ENCODE data around the gene CRYBG1. TPM values are rescaled to one million over a fixed set of nuclear protein-coding genes. Genes with fewer than 3 reads are reported as not detected.
"Not testable (repeated sequence)": the region's sequence is repeated elsewhere in the genome, so short reads cannot be mapped to it uniquely, and the experiment has no call there.

Gene CRYBG1
- total RNA-seq, 2 donors from 2014 or later: 10.1 to 11.5 TPM

DNA sequence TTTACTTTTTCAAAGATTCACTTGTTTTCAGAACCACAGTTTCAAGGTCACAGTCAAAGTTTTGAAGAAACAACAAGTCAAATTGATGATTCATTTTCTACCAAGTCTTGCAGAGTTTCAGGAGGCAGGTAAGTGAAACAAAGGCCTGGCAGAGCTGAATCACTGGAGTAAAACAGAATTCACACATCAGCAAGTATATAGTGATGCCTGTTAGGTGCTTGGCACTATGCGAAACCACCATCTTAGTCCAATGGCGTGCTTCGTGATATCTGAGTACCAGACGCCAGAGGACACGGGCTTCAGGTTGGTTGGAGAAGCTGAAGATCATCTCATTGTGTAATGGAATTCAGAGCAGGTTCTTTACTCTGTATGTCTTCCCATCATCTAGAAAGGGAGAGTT lies 192.9 kb downstream of the CRYBG1 start:
- ATAC-seq: no peak
- Histone ChIP-seq H3K27ac (no peak overlapping the region), H3K4me3 (no peak overlapping the region), H3K9me3 (no peaks in the 10 kb centered on the region), H3K27me3 (no peaks in the 10 kb centered on the region), H3K36me3 (replicated peaks in 1 of 2; ENCODE audit: insufficient read depth in 1 of 2, low read depth in 2 of 2) (no peaks in the 10 kb centered on the region), H3K4me1 (no peaks in the 10 kb centered on the region)
- DNase-seq: no peak
- intact Hi-C loops (cut with DNase I): no loop called here
- 89 to 93% methylated on average over 5 of the region's 5 CpGs for WGBS, 2 donors
- TF ChIP-seq, protein P1, sequence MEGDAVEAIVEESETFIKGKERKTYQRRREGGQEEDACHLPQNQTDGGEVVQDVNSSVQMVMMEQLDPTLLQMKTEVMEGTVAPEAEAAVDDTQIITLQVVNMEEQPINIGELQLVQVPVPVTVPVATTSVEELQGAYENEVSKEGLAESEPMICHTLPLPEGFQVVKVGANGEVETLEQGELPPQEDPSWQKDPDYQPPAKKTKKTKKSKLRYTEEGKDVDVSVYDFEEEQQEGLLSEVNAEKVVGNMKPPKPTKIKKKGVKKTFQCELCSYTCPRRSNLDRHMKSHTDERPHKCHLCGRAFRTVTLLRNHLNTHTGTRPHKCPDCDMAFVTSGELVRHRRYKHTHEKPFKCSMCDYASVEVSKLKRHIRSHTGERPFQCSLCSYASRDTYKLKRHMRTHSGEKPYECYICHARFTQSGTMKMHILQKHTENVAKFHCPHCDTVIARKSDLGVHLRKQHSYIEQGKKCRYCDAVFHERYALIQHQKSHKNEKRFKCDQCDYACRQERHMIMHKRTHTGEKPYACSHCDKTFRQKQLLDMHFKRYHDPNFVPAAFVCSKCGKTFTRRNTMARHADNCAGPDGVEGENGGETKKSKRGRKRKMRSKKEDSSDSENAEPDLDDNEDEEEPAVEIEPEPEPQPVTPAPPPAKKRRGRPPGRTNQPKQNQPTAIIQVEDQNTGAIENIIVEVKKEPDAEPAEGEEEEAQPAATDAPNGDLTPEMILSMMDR (IDR thresholded peaks at IDR 0.05): no peak
- TF ChIP-seq POLR2A (IDR thresholded peaks at IDR 0.05): no peak

DNA sequence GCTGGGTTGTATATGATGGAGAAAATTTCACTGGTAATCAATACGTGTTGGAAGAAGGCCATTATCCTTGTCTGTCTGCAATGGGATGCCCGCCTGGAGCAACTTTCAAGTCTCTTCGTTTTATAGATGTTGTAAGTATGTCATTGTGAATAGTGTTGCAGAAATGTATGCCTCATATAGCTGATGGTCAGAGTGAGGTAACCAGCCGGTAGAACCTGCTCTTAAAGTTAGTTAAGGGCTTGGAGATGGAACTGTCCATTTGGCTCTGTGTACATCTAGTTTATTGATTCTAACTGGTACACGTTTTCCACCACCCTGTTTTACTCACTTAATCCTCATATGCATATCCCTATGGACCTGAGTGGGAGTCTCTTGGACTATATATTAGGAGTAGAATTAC lies 195.2 kb downstream of the CRYBG1 start:
- 59 to 63% methylated on average over 5 of the region's 5 CpGs for WGBS, 2 donors
- intact Hi-C loops (cut with DNase I): loop anchor here (5.0 kb wide), 1 partner anchor 108 kb away; no protein-coding TSS in a partner anchor
- Histone ChIP-seq H3K27me3 (no peaks in the 10 kb centered on the region), H3K27ac (no peak overlapping the region), H3K4me3 (no peak overlapping the region), H3K36me3 (replicated peaks in 1 of 2; ENCODE audit: insufficient read depth in 1 of 2, low read depth in 2 of 2) (no peaks in the 10 kb centered on the region), H3K4me1 (no peaks in the 10 kb centered on the region), H3K9me3 (no peaks in the 10 kb centered on the region)
- no peak for ATAC-seq
- TF ChIP-seq POLR2A (IDR thresholded peaks at IDR 0.05): no peak
- TF ChIP-seq, protein P1 (IDR thresholded peaks at IDR 0.05): no peak
- DNase-seq: no peak

DNA sequence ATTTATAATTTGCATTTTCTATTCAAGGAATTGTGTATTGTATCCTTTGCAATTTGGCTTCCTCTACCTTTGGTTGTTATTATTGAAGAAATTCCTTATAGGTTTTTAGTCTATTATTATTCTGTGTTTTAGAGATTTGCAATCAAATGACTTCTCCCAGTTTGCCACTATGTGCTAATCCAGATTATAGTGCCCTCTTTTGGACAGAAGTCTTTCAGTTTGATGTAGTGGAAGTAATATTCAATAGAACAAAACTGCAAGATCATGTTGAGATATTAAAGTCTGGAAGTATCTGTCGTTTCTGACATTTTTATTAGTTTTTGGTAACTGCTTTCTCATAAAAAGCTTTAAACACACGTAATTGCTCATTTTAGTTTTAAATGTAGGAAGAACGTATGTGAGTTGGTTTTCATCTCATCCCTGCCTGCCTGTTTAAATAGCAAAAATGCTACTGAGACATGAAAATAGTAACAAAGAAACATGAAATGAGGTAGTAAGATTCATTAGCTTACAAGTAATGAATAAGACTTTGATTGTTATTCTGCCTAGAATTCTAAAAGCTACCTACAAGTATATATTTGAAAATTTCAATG lies 195.9 kb downstream of the CRYBG1 start:
- Histone ChIP-seq H3K36me3 (replicated peaks in 1 of 2; ENCODE audit: insufficient read depth in 1 of 2, low read depth in 2 of 2) (no peaks in the 10 kb centered on the region), H3K4me3 (no peak overlapping the region), H3K27ac (no peak overlapping the region), H3K9me3 (no peaks in the 10 kb centered on the region), H3K4me1 (no peaks in the 10 kb centered on the region), H3K27me3 (no peaks in the 10 kb centered on the region)
- 30 to 34% methylated on average over 3 of the region's 3 CpGs for WGBS, 2 donors
- no peak for DNase-seq
- intact Hi-C loops (cut with DNase I): loop anchor here (5.0 kb wide), 1 partner anchor 109 kb away; no protein-coding TSS in a partner anchor
- TF ChIP-seq, protein P1 (IDR thresholded peaks at IDR 0.05): peak in 6 of 7 experiments; percentile 14 to 49 (median 36)
- no peak for TF ChIP-seq POLR2A (IDR thresholded peaks at IDR 0.05)
- ATAC-seq: no peak

DNA sequence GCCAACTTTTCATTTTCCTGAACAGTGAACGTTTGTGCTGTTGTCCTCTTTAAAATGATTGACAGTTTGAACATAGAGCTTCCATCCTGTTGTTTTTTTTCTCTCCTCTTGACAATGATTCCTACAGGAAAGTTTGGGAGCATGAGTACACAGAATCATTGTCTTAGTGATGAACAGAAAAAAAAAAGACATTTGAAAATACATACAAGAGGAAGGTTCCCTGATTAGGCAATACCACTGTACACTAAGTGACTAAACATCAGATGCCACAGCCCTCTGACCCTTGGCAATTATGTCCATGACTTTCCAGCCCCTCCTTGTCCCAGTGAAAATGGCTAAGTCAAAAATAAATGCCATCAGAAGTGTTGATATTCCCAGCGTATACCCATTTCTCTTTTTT lies 197.3 kb downstream of the CRYBG1 start:
- Histone ChIP-seq H3K27ac (no peak overlapping the region), H3K27me3 (no peaks in the 10 kb centered on the region), H3K36me3 (replicated peaks in 1 of 2; ENCODE audit: insufficient read depth in 1 of 2, low read depth in 2 of 2) (no peaks in the 10 kb centered on the region), H3K4me3 (no peak overlapping the region), H3K9me3 (no peaks in the 10 kb centered on the region), H3K4me1 (no peaks in the 10 kb centered on the region)
- no peak for DNase-seq
- intact Hi-C loops (cut with DNase I): loop anchor here (5.0 kb wide), 1 partner anchor 111 kb away; no protein-coding TSS in a partner anchor
- TF ChIP-seq, protein P1 (IDR thresholded peaks at IDR 0.05): no peak
- no peak for TF ChIP-seq POLR2A (IDR thresholded peaks at IDR 0.05)
- WGBS, 2 donors: 49% methylated on average over 2 of the region's 2 CpGs
- no peak for ATAC-seq

DNA sequence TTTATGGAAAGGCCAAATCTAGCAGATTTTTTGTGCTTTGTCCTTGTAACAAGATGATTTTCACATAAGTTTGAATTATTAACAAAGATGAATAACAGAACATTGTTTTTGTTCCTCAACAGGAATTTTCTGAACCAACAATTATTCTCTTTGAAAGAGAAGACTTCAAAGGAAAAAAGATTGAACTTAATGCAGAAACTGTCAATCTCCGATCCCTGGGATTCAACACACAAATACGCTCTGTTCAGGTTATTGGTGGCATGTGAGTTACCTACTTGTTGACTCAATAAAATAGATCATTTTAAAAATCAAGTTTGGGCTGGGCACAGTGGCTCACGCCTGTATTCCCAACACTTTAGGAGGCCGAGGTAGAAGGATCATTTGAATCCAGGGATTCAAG lies 197.8 kb downstream of the CRYBG1 start:
- ATAC-seq: no peak
- WGBS, 2 donors: 82 to 85% methylated on average over 4 of the region's 4 CpGs
- intact Hi-C loops (cut with DNase I): loop anchor here (5.0 kb wide), 1 partner anchor 111 kb away; no protein-coding TSS in a partner anchor

DNA sequence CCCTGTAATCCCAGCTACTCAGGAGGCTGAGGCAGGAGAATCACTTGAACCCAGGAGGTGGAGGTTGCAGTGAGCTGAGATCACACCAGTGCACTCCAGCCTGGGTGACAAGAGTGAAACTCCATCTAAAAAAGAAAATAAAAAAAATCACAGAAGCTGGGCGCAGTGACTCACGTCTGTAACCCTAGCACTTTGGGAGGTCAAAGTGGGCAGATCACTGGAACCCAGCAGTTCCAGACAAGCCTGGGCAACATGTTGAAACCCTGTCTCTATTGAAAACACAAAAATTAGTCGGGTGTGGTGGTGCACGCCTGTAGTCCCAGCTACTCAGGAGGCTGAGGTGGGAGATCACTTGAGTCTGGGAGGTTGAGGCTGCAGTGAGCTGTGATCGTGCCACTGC lies 199.1 kb downstream of the CRYBG1 start:
- not testable (repeated sequence) for H3K27me3 ChIP-seq; H3K27ac ChIP-seq; DNase-seq; ATAC-seq; H3K9me3 ChIP-seq; H3K36me3 ChIP-seq (replicated peaks in 1 of 2; ENCODE audit: insufficient read depth in 1 of 2, low read depth in 2 of 2); H3K4me1 ChIP-seq; H3K4me3 ChIP-seq
- 90 to 92% methylated on average over 5 of the region's 5 CpGs for WGBS, 2 donors
- intact Hi-C loops (cut with DNase I): loop anchor here (5.0 kb wide), 2 partner anchors 112 to 217 kb away; no protein-coding TSS in a partner anchor

More for the DNA sequence above, 197.8 kb downstream of the CRYBG1 start:
- H3K27me3 ChIP-seq: no peaks in the 10 kb centered on the region
- H3K27ac ChIP-seq: no peak overlapping the region
- H3K4me3 ChIP-seq: no peak overlapping the region
- no peaks in the 10 kb centered on the region for H3K4me1 ChIP-seq
- H3K9me3 ChIP-seq: no peaks in the 10 kb centered on the region
- no peak for DNase-seq
- TF ChIP-seq, protein P1 (IDR thresholded peaks at IDR 0.05): no peak
- TF ChIP-seq POLR2A (IDR thresholded peaks at IDR 0.05): no peak
- H3K36me3 ChIP-seq (replicated peaks in 1 of 2; ENCODE audit: insufficient read depth in 1 of 2, low read depth in 2 of 2): no peaks in the 10 kb centered on the region

All from body of pancreas (tissue), 4 donors.